MM.1S (cell line): ENCODE results near the gene REEP1.

Experiments used
- DNase-seq: peaks from one replicate; pipeline ENCODE4 v3.0.0-alpha.2; 2015
- H2AFZ ChIP-seq: fragments of 300-600 bp; sonication (generic); 2 replicates; pipeline ENCODE4 v1.6.0; 2016; ENCODE audit warnings: antibody characterized with exemption, low read length
- H3F3A ChIP-seq: fragments of 300-600 bp; sonication (generic); 2 replicates; pipeline ENCODE4 v1.6.1; 2016; ENCODE audit warnings: mild to moderate bottlenecking, antibody characterized with exemption, low read length, moderate library complexity, mixed read lengths; ENCODE audit not compliant: insufficient read depth
- H3K27ac ChIP-seq: fragments of 300-600 bp; sonication (generic); 2 replicates; pipeline ENCODE4 v1.5.1; 2016; ENCODE audit warnings: mild to moderate bottlenecking, low read length
- H3K27me3 ChIP-seq: fragments of 300-600 bp; sonication (generic); replicated peaks from 2 replicates; pipeline ENCODE4 v1.6.0; 2016; ENCODE audit warnings: low read length; ENCODE audit not compliant: insufficient read depth
- H3K36me3 ChIP-seq: fragments of 300-600 bp; sonication (generic); replicated peaks from 2 replicates; pipeline ENCODE4 v1.6.1; 2016; ENCODE audit warnings: mild to moderate bottlenecking, low read length, mixed read lengths; ENCODE audit not compliant: insufficient read depth
- H3K4me1 ChIP-seq: fragments of 300-600 bp; sonication (generic); 2 replicates; pipeline ENCODE4 v1.6.1; 2016; ENCODE audit warnings: low read length, mixed read lengths
- H3K4me2 ChIP-seq: fragments of 300-600 bp; sonication (generic); 2 replicates; pipeline ENCODE4 v1.6.0; 2016; ENCODE audit warnings: low read depth, low read length
- H3K4me3 ChIP-seq: fragments of 300-600 bp; sonication (generic); 2 replicates; pipeline ENCODE4 v1.5.1; 2016; ENCODE audit warnings: low read length, mixed read lengths
- H3K79me2 ChIP-seq: fragments of 300-600 bp; sonication (generic); 2 replicates; pipeline ENCODE4 v1.6.1; 2016; ENCODE audit warnings: mixed run types, low read length, mixed read lengths
- H3K9ac ChIP-seq: fragments of 300-600 bp; sonication (generic); 2 replicates; pipeline ENCODE4 v1.6.1; 2016; ENCODE audit warnings: low read length, mixed read lengths
- H3K9me2 ChIP-seq: fragments of 300-600 bp; sonication (generic); replicated peaks from 2 replicates; pipeline ENCODE4 v1.6.1; 2016; ENCODE audit warnings: mild to moderate bottlenecking, low read length, mixed read lengths; ENCODE audit not compliant: insufficient read depth
- H3K9me3 ChIP-seq: fragments of 300-600 bp; sonication (generic); replicated peaks from 2 replicates; pipeline ENCODE4 v1.6.1; 2016; ENCODE audit warnings: mild to moderate bottlenecking, low read length, mixed read lengths; ENCODE audit not compliant: insufficient read depth
- H4K20me1 ChIP-seq: fragments of 300-600 bp; sonication (generic); 2 replicates; pipeline ENCODE4 v1.6.1; 2016; ENCODE audit warnings: mild to moderate bottlenecking, low read length, moderate library complexity, mixed read lengths; ENCODE audit not compliant: insufficient read depth
- EZH2 ChIP-seq: fragments of 300-600 bp; sonication (generic); optimal IDR thresholded peaks from 2 replicates; pipeline ENCODE3; 2017; ENCODE audit warnings: low read depth, mild to moderate bottlenecking, antibody characterized with exemption, low read length, mixed read lengths
- EZH2phosphoT487 ChIP-seq: fragments of 300-600 bp; sonication (generic); IDR thresholded peaks from 2 replicates; pipeline ENCODE4 v1.6.1; 2018; ENCODE audit warnings: antibody characterized with exemption, low read length
- TF ChIP-seq, protein P1 (sequence below): fragments of 300-600 bp; sonication (generic); IDR thresholded peaks from 2 replicates; pipeline ENCODE4 v1.5.1; 2016; ENCODE audit warnings: antibody characterized with exemption, low read length, mixed read lengths

REEP1 gene

GRCh38 chr2:86292571-86293515 is 44.6 kb downstream of the REEP1 start:
- DNase-seq, result no peak
- no peak overlapping the region for H2AFZ ChIP-seq
- TF ChIP-seq, protein P1, sequence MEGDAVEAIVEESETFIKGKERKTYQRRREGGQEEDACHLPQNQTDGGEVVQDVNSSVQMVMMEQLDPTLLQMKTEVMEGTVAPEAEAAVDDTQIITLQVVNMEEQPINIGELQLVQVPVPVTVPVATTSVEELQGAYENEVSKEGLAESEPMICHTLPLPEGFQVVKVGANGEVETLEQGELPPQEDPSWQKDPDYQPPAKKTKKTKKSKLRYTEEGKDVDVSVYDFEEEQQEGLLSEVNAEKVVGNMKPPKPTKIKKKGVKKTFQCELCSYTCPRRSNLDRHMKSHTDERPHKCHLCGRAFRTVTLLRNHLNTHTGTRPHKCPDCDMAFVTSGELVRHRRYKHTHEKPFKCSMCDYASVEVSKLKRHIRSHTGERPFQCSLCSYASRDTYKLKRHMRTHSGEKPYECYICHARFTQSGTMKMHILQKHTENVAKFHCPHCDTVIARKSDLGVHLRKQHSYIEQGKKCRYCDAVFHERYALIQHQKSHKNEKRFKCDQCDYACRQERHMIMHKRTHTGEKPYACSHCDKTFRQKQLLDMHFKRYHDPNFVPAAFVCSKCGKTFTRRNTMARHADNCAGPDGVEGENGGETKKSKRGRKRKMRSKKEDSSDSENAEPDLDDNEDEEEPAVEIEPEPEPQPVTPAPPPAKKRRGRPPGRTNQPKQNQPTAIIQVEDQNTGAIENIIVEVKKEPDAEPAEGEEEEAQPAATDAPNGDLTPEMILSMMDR, result no peak
- TF ChIP-seq EZH2phosphoT487 (no peak), EZH2 (no peak)
- H3F3A ChIP-seq, result no peaks in the 10 kb centered on the region
- no peaks in the 10 kb centered on the region for H3K9me2 ChIP-seq
- H3K36me3 ChIP-seq, result no peaks in the 10 kb centered on the region
- H3K79me2 ChIP-seq, result no peaks in the 10 kb centered on the region
- no peak overlapping the region for H3K4me3 ChIP-seq
- H3K9me3 ChIP-seq, result no peaks in the 10 kb centered on the region
- H3K9ac ChIP-seq, result no peak overlapping the region
- no peak overlapping the region for H3K27ac ChIP-seq
- no peak overlapping the region for H3K4me2 ChIP-seq
- no peaks in the 10 kb centered on the region for H3K27me3 ChIP-seq
- no peaks in the 10 kb centered on the region for H3K4me1 ChIP-seq
- H4K20me1 ChIP-seq, result no peaks in the 10 kb centered on the region

GRCh38 chr2:86291328-86291662 is 46.1 kb downstream of the REEP1 start:
- Histone ChIP-seq H3K36me3 (no peaks in the 10 kb centered on the region), H3K79me2 (no peaks in the 10 kb centered on the region), H2AFZ (no peak overlapping the region), H3K4me2 (no peak overlapping the region), H3K9me2 (no peaks in the 10 kb centered on the region), H4K20me1 (no peaks in the 10 kb centered on the region), H3F3A (no peaks in the 10 kb centered on the region), H3K27ac (no peak overlapping the region), H3K9ac (no peak overlapping the region), H3K4me3 (no peak overlapping the region), H3K4me1 (no peaks in the 10 kb centered on the region), H3K9me3 (no peaks in the 10 kb centered on the region), H3K27me3 (no peaks in the 10 kb centered on the region)
- no peak for DNase-seq
- TF ChIP-seq, protein P1, result no peak
- TF ChIP-seq EZH2phosphoT487, result no peak
- no peak for TF ChIP-seq EZH2

- no peak overlapping the region for H3K4me3 ChIP-seq
- H3K27ac ChIP-seq, result no peak overlapping the region
- H3K9me3 ChIP-seq, result no peaks in the 10 kb centered on the region
- H3K27me3 ChIP-seq, result no peaks in the 10 kb centered on the region
- no peaks in the 10 kb centered on the region for H4K20me1 ChIP-seq
- no peaks in the 10 kb centered on the region for H3K9me2 ChIP-seq
- no peaks in the 10 kb centered on the region for H3K4me1 ChIP-seq
- no peaks in the 10 kb centered on the region for H3F3A ChIP-seq
- H3K36me3 ChIP-seq, result no peaks in the 10 kb centered on the region
- no peak overlapping the region for H2AFZ ChIP-seq
- H3K4me2 ChIP-seq, result no peak overlapping the region
- TF ChIP-seq EZH2phosphoT487 (no peak), EZH2 (no peak)
- TF ChIP-seq, protein P1, result no peak
- H3K79me2 ChIP-seq, result no peaks in the 10 kb centered on the region
- H3K9ac ChIP-seq, result no peak overlapping the region
- DNase-seq, result no peak
These were observed 46.7 kb downstream of the REEP1 start for GRCh38 chr2:86290596-86291327.
